HG03565 (cell line): ENCODE data around the gene GNG7.
A peak's percentile ranks its signal among the peaks of the same experiment; 100 is the strongest.
"Not testable (repeated sequence)": the region's sequence is repeated elsewhere in the genome, so short reads cannot be mapped to it uniquely, and the experiment has no call there.

Source experiments
- ATAC-seq: cut with Tn5 transposase; IDR thresholded peaks from one replicate; pipeline ENCODE4 v1.9.1; 2021; ENCODE audit warnings: mild to moderate bottlenecking, moderate library complexity; ENCODE audit not compliant: unreplicated experiment

The GNG7 gene

GRCh38 chr19:2678044-2678671, 24.3 kb downstream of the GNG7 start:
- peak; percentile 50 for ATAC-seq

- ATAC-seq: no peak
These were observed 25.7 kb downstream of the GNG7 start for GRCh38 chr19:2676823-2677222.

GRCh38 chr19:2675892-2676291, 26.6 kb downstream of the GNG7 start:
- no peak for ATAC-seq

- ATAC-seq: no peak
These were observed 32.3 kb downstream of the GNG7 start for GRCh38 chr19:2670217-2670616.

- ATAC-seq: no peak
These were observed 34.2 kb downstream of the GNG7 start for GRCh38 chr19:2668175-2668763.

- not testable (repeated sequence) for ATAC-seq
These were observed 35.1 kb downstream of the GNG7 start for GRCh38 chr19:2667349-2667748.

- ATAC-seq: no peak
These were observed 36.0 kb downstream of the GNG7 start for GRCh38 chr19:2666344-2666994.

GRCh38 chr19:2665103-2665502, 37.4 kb downstream of the GNG7 start:
- no peak for ATAC-seq

- no peak for ATAC-seq
These were observed 38.4 kb downstream of the GNG7 start for GRCh38 chr19:2663920-2664571.

GRCh38 chr19:2661615-2662014, 40.9 kb downstream of the GNG7 start:
- no peak for ATAC-seq

- no peak for ATAC-seq
These were observed 42.5 kb downstream of the GNG7 start for GRCh38 chr19:2659856-2660432.

- no peak for ATAC-seq
These were observed 46.0 kb downstream of the GNG7 start for GRCh38 chr19:2656533-2656932.

- ATAC-seq: no peak
These were observed 48.5 kb downstream of the GNG7 start for GRCh38 chr19:2653710-2654707.

GRCh38 chr19:2653218-2653617, 49.3 kb downstream of the GNG7 start:
- no peak for ATAC-seq

GRCh38 chr19:2652504-2653099, 49.9 kb downstream of the GNG7 start:
- no peak for ATAC-seq

- ATAC-seq: not testable (repeated sequence)
These were observed 51.3 kb downstream of the GNG7 start for GRCh38 chr19:2651002-2651733.

GRCh38 chr19:2650515-2650914, 52.0 kb downstream of the GNG7 start:
- no peak for ATAC-seq

- ATAC-seq: no peak
These were observed 54.0 kb downstream of the GNG7 start for GRCh38 chr19:2648528-2648937.

GRCh38 chr19:2648099-2648498, 54.4 kb downstream of the GNG7 start:
- no peak for ATAC-seq
